Panc1 (cell line): ENCODE data around the gene KLB.

Experiments
- POLR2AphosphoS5 ChIP-seq: IDR thresholded peaks from 2 replicates; pipeline ENCODE4 v1.6.1; 2012; ENCODE audit warnings: mild to moderate bottlenecking, low read depth, low read length, moderate library complexity
- SIN3A ChIP-seq: IDR thresholded peaks from 2 replicates; pipeline ENCODE4 v1.6.1; 2012; ENCODE audit warnings: low read depth, mild to moderate bottlenecking, low read length, moderate library complexity, borderline replicate concordance; ENCODE audit not compliant: insufficient read depth
- TCF7L2 ChIP-seq: IDR thresholded peaks from 2 replicates; pipeline ENCODE4 v1.6.1; 2011; ENCODE audit warnings: mild to moderate bottlenecking, low read depth, low read length, inconsistent platforms
- TF ChIP-seq, protein P1 (sequence below): fragments of 450-650 bp; IDR thresholded peaks from 2 replicates; pipeline ENCODE4 v1.5.1; 2017; ENCODE audit warnings: mild to moderate bottlenecking
- TF ChIP-seq, protein P2 (sequence below), 2 experiments: IDR thresholded peaks; 2 replicates each; pipeline ENCODE4 v1.6.1; 2011 to 2012; ENCODE audit warnings: low read depth in 2 of 2, control low read depth in 1 of 2, low read length in 1 of 2, mild to moderate bottlenecking in 1 of 2, moderate library complexity in 1 of 2; ENCODE audit not compliant: insufficient read depth in 1 of 2

DNA sequence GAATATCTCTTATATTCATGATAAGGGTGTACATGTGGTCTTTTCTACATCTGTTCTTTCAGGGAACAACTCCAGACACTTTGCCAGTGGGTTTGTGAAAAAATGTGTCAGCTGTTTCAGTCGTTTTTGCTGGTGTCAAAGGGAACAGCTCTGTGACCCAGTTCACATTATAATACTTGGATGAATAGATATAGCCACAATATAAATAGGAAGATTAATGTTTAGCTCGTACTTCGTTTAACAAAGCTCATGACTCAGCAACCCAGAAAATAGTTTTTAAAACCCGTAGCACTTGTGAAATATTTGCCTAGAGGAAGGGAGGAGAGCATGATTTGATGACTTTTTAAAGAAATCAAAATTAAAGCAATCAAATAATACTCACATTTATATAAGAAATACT lies 60.0 kb downstream of the KLB start:
- TF ChIP-seq, protein P1, sequence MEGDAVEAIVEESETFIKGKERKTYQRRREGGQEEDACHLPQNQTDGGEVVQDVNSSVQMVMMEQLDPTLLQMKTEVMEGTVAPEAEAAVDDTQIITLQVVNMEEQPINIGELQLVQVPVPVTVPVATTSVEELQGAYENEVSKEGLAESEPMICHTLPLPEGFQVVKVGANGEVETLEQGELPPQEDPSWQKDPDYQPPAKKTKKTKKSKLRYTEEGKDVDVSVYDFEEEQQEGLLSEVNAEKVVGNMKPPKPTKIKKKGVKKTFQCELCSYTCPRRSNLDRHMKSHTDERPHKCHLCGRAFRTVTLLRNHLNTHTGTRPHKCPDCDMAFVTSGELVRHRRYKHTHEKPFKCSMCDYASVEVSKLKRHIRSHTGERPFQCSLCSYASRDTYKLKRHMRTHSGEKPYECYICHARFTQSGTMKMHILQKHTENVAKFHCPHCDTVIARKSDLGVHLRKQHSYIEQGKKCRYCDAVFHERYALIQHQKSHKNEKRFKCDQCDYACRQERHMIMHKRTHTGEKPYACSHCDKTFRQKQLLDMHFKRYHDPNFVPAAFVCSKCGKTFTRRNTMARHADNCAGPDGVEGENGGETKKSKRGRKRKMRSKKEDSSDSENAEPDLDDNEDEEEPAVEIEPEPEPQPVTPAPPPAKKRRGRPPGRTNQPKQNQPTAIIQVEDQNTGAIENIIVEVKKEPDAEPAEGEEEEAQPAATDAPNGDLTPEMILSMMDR, result no peak
- no peak for TF ChIP-seq POLR2AphosphoS5
- TF ChIP-seq SIN3A, result no peak
- TF ChIP-seq TCF7L2, result no peak
- TF ChIP-seq, protein P2, sequence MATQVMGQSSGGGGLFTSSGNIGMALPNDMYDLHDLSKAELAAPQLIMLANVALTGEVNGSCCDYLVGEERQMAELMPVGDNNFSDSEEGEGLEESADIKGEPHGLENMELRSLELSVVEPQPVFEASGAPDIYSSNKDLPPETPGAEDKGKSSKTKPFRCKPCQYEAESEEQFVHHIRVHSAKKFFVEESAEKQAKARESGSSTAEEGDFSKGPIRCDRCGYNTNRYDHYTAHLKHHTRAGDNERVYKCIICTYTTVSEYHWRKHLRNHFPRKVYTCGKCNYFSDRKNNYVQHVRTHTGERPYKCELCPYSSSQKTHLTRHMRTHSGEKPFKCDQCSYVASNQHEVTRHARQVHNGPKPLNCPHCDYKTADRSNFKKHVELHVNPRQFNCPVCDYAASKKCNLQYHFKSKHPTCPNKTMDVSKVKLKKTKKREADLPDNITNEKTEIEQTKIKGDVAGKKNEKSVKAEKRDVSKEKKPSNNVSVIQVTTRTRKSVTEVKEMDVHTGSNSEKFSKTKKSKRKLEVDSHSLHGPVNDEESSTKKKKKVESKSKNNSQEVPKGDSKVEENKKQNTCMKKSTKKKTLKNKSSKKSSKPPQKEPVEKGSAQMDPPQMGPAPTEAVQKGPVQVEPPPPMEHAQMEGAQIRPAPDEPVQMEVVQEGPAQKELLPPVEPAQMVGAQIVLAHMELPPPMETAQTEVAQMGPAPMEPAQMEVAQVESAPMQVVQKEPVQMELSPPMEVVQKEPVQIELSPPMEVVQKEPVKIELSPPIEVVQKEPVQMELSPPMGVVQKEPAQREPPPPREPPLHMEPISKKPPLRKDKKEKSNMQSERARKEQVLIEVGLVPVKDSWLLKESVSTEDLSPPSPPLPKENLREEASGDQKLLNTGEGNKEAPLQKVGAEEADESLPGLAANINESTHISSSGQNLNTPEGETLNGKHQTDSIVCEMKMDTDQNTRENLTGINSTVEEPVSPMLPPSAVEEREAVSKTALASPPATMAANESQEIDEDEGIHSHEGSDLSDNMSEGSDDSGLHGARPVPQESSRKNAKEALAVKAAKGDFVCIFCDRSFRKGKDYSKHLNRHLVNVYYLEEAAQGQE (IDR thresholded peaks at IDR 0.05; ENCODE audit: insufficient read depth in 1 of 2, low read depth in 2 of 2, low read length in 1 of 2), result no peak
